Measurements from ENCODE around the gene ALS2CL.
"Not testable (repeated sequence)": the region's sequence is repeated elsewhere in the genome, so short reads cannot be mapped to it uniquely, and the experiment has no call there.

ALS2CL gene

GRCh38 chr3:46704346-46704745, 10.9 kb upstream of the ALS2CL start:
- not testable (repeated sequence) for DNase-seq

- no peak for DNase-seq
Measured at GRCh38 chr3:46703013-46703520, 9.6 kb upstream of the ALS2CL start.

- DNase-seq = peak in 2 of 3 experiments; percentile 8 to 17
Measured at GRCh38 chr3:46702246-46703012, 8.9 kb upstream of the ALS2CL start.

- no peak for DNase-seq
Measured at GRCh38 chr3:46701181-46701939, 7.9 kb upstream of the ALS2CL start, which contains the start of gene TMIE. TSS of gene TMIE (plus strand) at chr3:46701392. CDS start at chr3:46701488, 96 bp downstream.

GRCh38 chr3:46700772-46701171, 7.3 kb upstream of the ALS2CL start:
- peak; percentile 8 to 89 (median 67) for DNase-seq

- DNase-seq = no peak
Measured at GRCh38 chr3:46699676-46700523, 6.4 kb upstream of the ALS2CL start.

GRCh38 chr3:46695962-46696894, 2.7 kb upstream of the ALS2CL start:
- DNase-seq = no peak

GRCh38 chr3:46695177-46695961, 1.9 kb upstream of the ALS2CL start:
- no peak for DNase-seq

GRCh38 chr3:46694520-46694919, 1.0 kb upstream of the ALS2CL start:
- no peak for DNase-seq

GRCh38 chr3:46693892-46694226, 380 bp upstream of the ALS2CL start:
- no peak for DNase-seq

GRCh38 chr3:46692566-46692990, 901 bp downstream of the ALS2CL start:
- DNase-seq = peak in 2 of 3 experiments; percentile 5 to 17

- no peak for DNase-seq
Measured at GRCh38 chr3:46690798-46691197, 2.7 kb downstream of the ALS2CL start.

GRCh38 chr3:46685446-46685845, 8.0 kb downstream of the ALS2CL start:
- DNase-seq = no peak

GRCh38 chr3:46684891-46685290, 8.6 kb downstream of the ALS2CL start:
- no peak for DNase-seq

- DNase-seq = no peak
Measured at GRCh38 chr3:46682974-46683373, 10.5 kb downstream of the ALS2CL start.

GRCh38 chr3:46681856-46682540, 11.5 kb downstream of the ALS2CL start:
- DNase-seq = no peak

- DNase-seq = no peak
Measured at GRCh38 chr3:46681387-46681786, 12.1 kb downstream of the ALS2CL start.

GRCh38 chr3:46680298-46680826, 13.1 kb downstream of the ALS2CL start:
- no peak for DNase-seq

GRCh38 chr3:46679681-46680080, 13.8 kb downstream of the ALS2CL start:
- no peak for DNase-seq

GRCh38 chr3:46678280-46678679, 15.2 kb downstream of the ALS2CL start:
- DNase-seq = no peak

Data from NCI-H1417 (cell line).